ENCODE measurements around the gene TLR2.
A peak's percentile ranks its signal among the peaks of the same experiment; 100 is the strongest.

TLR2 gene

GRCh38 chr4:153731239-153731638, 47.2 kb downstream of the TLR2 start:
- DNase-seq = no peak

DNA sequence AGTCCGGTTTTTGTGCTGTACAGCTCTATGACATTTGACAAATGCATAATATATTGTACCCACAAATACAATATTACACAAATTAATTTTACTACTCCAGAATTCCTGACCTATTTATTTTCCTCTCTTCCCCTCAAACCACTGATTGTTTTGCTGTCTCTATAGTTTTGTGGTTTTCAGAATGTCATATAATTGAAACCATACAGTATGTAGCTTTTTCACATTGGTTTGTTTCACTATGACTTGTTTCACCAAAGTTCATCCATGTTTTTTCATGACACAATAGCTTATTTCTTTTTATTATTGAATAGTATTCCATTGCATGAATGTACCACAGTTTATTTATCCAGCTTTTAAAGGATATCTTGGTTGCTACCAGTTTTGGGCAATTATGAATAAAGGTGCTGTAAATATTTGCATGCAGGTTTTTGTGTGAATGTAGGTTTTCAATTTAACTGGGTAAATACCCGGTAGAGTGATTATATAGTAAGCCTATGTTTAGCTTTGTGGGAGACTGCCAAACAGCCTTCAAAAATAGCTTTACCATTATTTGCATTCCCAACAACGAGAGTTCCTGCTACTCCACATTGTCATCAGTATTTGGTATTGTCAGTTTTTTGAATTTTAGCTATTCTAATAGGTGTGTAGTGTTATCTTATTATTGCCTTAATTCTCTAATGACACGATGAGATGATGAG, 49.8 kb downstream of the TLR2 start:
- DNase-seq = no peak

GRCh38 chr4:153735906-153736461, 51.9 kb downstream of the TLR2 start:
- no peak for DNase-seq

GRCh38 chr4:153741541-153741940, 57.5 kb downstream of the TLR2 start:
- DNase-seq = no peak

- DNase-seq = no peak
Observed at GRCh38 chr4:153745651-153746050, 61.6 kb downstream of the TLR2 start.

DNA sequence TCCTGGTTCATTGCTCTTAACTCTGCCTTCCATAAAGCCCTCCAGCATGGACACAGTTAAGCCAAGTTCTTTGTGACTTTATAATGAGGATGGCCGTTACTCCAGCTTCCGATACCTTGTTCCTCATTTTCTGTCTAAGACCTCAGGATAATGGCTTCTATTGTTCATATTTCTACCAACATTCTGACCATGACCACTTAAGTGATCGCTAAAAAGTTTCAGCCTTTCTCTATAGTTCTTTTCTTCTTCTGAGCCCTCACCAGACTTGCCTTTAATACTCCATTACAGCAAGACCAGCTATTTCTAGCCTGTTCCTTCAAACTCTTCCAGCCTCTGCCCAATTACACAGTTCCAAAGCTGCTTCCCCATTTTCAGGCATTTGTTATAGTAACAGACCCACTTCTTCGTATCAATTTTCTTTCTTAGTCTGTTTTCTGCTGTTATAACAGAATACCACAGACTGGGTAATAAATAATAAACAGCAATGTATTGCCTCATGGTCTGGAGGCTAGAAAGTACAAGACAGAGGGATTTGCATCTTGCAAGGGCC, 63.4 kb downstream of the TLR2 start:
- DNase-seq = no peak

GRCh38 chr4:153748378-153748777, 64.3 kb downstream of the TLR2 start:
- DNase-seq = no peak

DNA sequence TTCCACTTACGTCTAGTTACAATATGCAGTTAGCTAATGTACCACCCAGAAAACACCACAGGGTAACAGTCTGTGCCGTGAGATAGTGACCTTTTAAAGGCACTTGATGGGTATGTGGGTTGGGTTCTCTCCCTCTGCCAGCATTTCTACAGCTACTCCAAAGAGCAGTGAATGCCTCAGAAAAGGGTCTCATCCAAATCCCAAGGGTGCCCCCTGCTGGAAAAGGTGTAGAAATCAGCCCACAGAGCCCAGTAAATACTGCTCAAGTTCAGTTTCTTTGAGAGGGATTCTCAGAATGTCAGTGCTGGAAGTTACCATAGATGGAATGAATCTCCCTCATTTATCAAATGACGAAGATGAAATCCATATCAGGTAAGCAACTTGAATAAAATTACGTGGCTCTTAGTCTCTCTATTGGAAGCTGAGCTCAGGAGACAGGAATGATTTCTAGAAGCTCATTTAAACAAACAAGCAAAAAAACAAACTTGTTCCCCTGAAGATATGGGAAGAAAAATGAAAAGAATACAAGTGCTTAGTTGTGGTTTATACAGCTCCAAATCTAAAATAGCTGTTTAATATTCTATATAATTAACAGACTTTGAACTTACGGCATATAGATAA, 66.2 kb downstream of the TLR2 start:
- DNase-seq = peak; percentile 64 to 70

GRCh38 chr4:153755186-153755585, 71.1 kb downstream of the TLR2 start:
- no peak for DNase-seq

Measured in CD4-positive, alpha-beta T cell treated with Interleukin-1 beta for 1 hour (primary cell).